ENCODE results near the gene CDH20.
"Not testable (repeated sequence)": the region's sequence is repeated elsewhere in the genome, so short reads cannot be mapped to it uniquely, and the experiment has no call there.

CDH20 gene

GRCh38 chr18:61340148-61340547 is 6.9 kb downstream of the CDH20 start:
- H3K27me3 ChIP-seq (ENCODE audit: control insufficient read depth in 2 of 2, insufficient read depth in 2 of 2, low read length in 2 of 2): peaks cover 7 to 9% of the 10 kb centered on the region in 2 donors
- no peaks in the 10 kb centered on the region for H3K9me3 ChIP-seq (ENCODE audit: control insufficient read depth in 2 of 2, low read length in 2 of 2)
- no peaks in the 10 kb centered on the region for H3K36me3 ChIP-seq (ENCODE audit: control insufficient read depth in 2 of 2, insufficient read depth in 2 of 2, low read length in 2 of 2)
- no peak overlapping the region for H3K9ac ChIP-seq (ENCODE audit: low read depth in 1 of 2, low read length in 2 of 2)
- no peak overlapping the region for H3K4me3 ChIP-seq (ENCODE audit: low read length in 2 of 2)
- peaks cover 0 to 2% of the 10 kb centered on the region in 2 donors for H3K4me1 ChIP-seq (ENCODE audit: control insufficient read depth in 2 of 2, insufficient read depth in 2 of 2, low read length in 2 of 2)
- no peak overlapping the region for H3K27ac ChIP-seq (ENCODE audit: low read depth in 2 of 2, low read length in 2 of 2)

GRCh38 chr18:61348230-61348629 is 15.0 kb downstream of the CDH20 start:
- Histone ChIP-seq H3K9me3 (ENCODE audit: control insufficient read depth in 2 of 2, low read length in 2 of 2) (no peaks in the 10 kb centered on the region), H3K4me3 (ENCODE audit: low read length in 2 of 2) (no peak overlapping the region), H3K4me1 (ENCODE audit: control insufficient read depth in 2 of 2, insufficient read depth in 2 of 2, low read length in 2 of 2) (peaks cover 2 to 3% of the 10 kb centered on the region in 2 donors), H3K27ac (ENCODE audit: low read depth in 2 of 2, low read length in 2 of 2) (no peak overlapping the region), H3K36me3 (ENCODE audit: control insufficient read depth in 2 of 2, insufficient read depth in 2 of 2, low read length in 2 of 2) (no peaks in the 10 kb centered on the region), H3K27me3 (ENCODE audit: control insufficient read depth in 2 of 2, insufficient read depth in 2 of 2, low read length in 2 of 2) (no peaks in the 10 kb centered on the region), H3K9ac (ENCODE audit: low read depth in 1 of 2, low read length in 2 of 2) (no peak overlapping the region)

GRCh38 chr18:61350578-61350977 is 17.3 kb downstream of the CDH20 start:
- H3K27me3 ChIP-seq (ENCODE audit: control insufficient read depth in 2 of 2, insufficient read depth in 2 of 2, low read length in 2 of 2): no peaks in the 10 kb centered on the region
- no peak overlapping the region for H3K4me3 ChIP-seq (ENCODE audit: low read length in 2 of 2)
- H3K36me3 ChIP-seq (ENCODE audit: control insufficient read depth in 2 of 2, insufficient read depth in 2 of 2, low read length in 2 of 2): no peaks in the 10 kb centered on the region
- no peaks in the 10 kb centered on the region for H3K9me3 ChIP-seq (ENCODE audit: control insufficient read depth in 2 of 2, low read length in 2 of 2)
- no peak overlapping the region for H3K27ac ChIP-seq (ENCODE audit: low read depth in 2 of 2, low read length in 2 of 2)
- H3K9ac ChIP-seq (ENCODE audit: low read depth in 1 of 2, low read length in 2 of 2): no peak overlapping the region
- H3K4me1 ChIP-seq (ENCODE audit: control insufficient read depth in 2 of 2, insufficient read depth in 2 of 2, low read length in 2 of 2): peaks cover 2 to 3% of the 10 kb centered on the region in 2 donors

- H3K4me1 ChIP-seq (ENCODE audit: control insufficient read depth in 2 of 2, insufficient read depth in 2 of 2, low read length in 2 of 2): peaks cover 2 to 3% of the 10 kb centered on the region in 2 donors
- no peaks in the 10 kb centered on the region for H3K27me3 ChIP-seq (ENCODE audit: control insufficient read depth in 2 of 2, insufficient read depth in 2 of 2, low read length in 2 of 2)
- H3K4me3 ChIP-seq (ENCODE audit: low read length in 2 of 2): no peak overlapping the region
- no peaks in the 10 kb centered on the region for H3K36me3 ChIP-seq (ENCODE audit: control insufficient read depth in 2 of 2, insufficient read depth in 2 of 2, low read length in 2 of 2)
- H3K9me3 ChIP-seq (ENCODE audit: control insufficient read depth in 2 of 2, low read length in 2 of 2): no peaks in the 10 kb centered on the region
- no peak overlapping the region for H3K27ac ChIP-seq (ENCODE audit: low read depth in 2 of 2, low read length in 2 of 2)
- H3K9ac ChIP-seq (ENCODE audit: low read depth in 1 of 2, low read length in 2 of 2): no peak overlapping the region
Measured at GRCh38 chr18:61352059-61352458, 18.8 kb downstream of the CDH20 start.

- no peak overlapping the region for H3K4me3 ChIP-seq (ENCODE audit: low read length in 2 of 2)
Measured at GRCh38 chr18:61352611-61353010, 19.4 kb downstream of the CDH20 start.

GRCh38 chr18:61360404-61361383 is 27.5 kb downstream of the CDH20 start:
- Histone ChIP-seq H3K9ac (ENCODE audit: low read depth in 1 of 2, low read length in 2 of 2) (no peak overlapping the region), H3K4me3 (ENCODE audit: low read length in 2 of 2) (peak overlapping the region in 1 of 2 donors; percentile 10), H3K9me3 (ENCODE audit: control insufficient read depth in 2 of 2, low read length in 2 of 2) (no peaks in the 10 kb centered on the region), H3K27me3 (ENCODE audit: control insufficient read depth in 2 of 2, insufficient read depth in 2 of 2, low read length in 2 of 2) (no peaks in the 10 kb centered on the region), H3K27ac (ENCODE audit: low read depth in 2 of 2, low read length in 2 of 2) (no peak overlapping the region), H3K36me3 (ENCODE audit: control insufficient read depth in 2 of 2, insufficient read depth in 2 of 2, low read length in 2 of 2) (no peaks in the 10 kb centered on the region), H3K4me1 (ENCODE audit: control insufficient read depth in 2 of 2, insufficient read depth in 2 of 2, low read length in 2 of 2) (no peaks in the 10 kb centered on the region)

More at GRCh38 chr18:61352611-61353010, 19.4 kb downstream of the CDH20 start:
- H3K9ac ChIP-seq (ENCODE audit: low read depth in 1 of 2, low read length in 2 of 2): no peak overlapping the region
- no peak overlapping the region for H3K27ac ChIP-seq (ENCODE audit: low read depth in 2 of 2, low read length in 2 of 2)
- peaks cover 2 to 3% of the 10 kb centered on the region in 2 donors for H3K4me1 ChIP-seq (ENCODE audit: control insufficient read depth in 2 of 2, insufficient read depth in 2 of 2, low read length in 2 of 2)
- no peaks in the 10 kb centered on the region for H3K9me3 ChIP-seq (ENCODE audit: control insufficient read depth in 2 of 2, low read length in 2 of 2)
- H3K27me3 ChIP-seq (ENCODE audit: control insufficient read depth in 2 of 2, insufficient read depth in 2 of 2, low read length in 2 of 2): no peaks in the 10 kb centered on the region
- H3K36me3 ChIP-seq (ENCODE audit: control insufficient read depth in 2 of 2, insufficient read depth in 2 of 2, low read length in 2 of 2): no peaks in the 10 kb centered on the region

- Histone ChIP-seq H3K4me1 (ENCODE audit: control insufficient read depth in 2 of 2, insufficient read depth in 2 of 2, low read length in 2 of 2) (no peaks in the 10 kb centered on the region), H3K36me3 (ENCODE audit: control insufficient read depth in 2 of 2, insufficient read depth in 2 of 2, low read length in 2 of 2) (no peaks in the 10 kb centered on the region), H3K9ac (ENCODE audit: low read depth in 1 of 2, low read length in 2 of 2) (no peak overlapping the region), H3K9me3 (ENCODE audit: control insufficient read depth in 2 of 2, low read length in 2 of 2) (no peaks in the 10 kb centered on the region), H3K27ac (ENCODE audit: low read depth in 2 of 2, low read length in 2 of 2) (no peak overlapping the region), H3K4me3 (ENCODE audit: low read length in 2 of 2) (no peak overlapping the region), H3K27me3 (ENCODE audit: control insufficient read depth in 2 of 2, insufficient read depth in 2 of 2, low read length in 2 of 2) (no peaks in the 10 kb centered on the region)
Measured at GRCh38 chr18:61362511-61362910, 29.3 kb downstream of the CDH20 start.

- Histone ChIP-seq H3K36me3 (ENCODE audit: control insufficient read depth in 2 of 2, insufficient read depth in 2 of 2, low read length in 2 of 2) (no peaks in the 10 kb centered on the region), H3K27me3 (ENCODE audit: control insufficient read depth in 2 of 2, insufficient read depth in 2 of 2, low read length in 2 of 2) (peaks cover 0 to 3% of the 10 kb centered on the region in 2 donors), H3K9ac (ENCODE audit: low read depth in 1 of 2, low read length in 2 of 2) (no peak overlapping the region), H3K9me3 (ENCODE audit: control insufficient read depth in 2 of 2, low read length in 2 of 2) (no peaks in the 10 kb centered on the region), H3K27ac (ENCODE audit: low read depth in 2 of 2, low read length in 2 of 2) (no peak overlapping the region), H3K4me3 (ENCODE audit: low read length in 2 of 2) (no peak overlapping the region), H3K4me1 (ENCODE audit: control insufficient read depth in 2 of 2, insufficient read depth in 2 of 2, low read length in 2 of 2) (no peaks in the 10 kb centered on the region)
Measured at GRCh38 chr18:61364953-61365352, 31.7 kb downstream of the CDH20 start.

- no peaks in the 10 kb centered on the region for H3K36me3 ChIP-seq (ENCODE audit: control insufficient read depth in 2 of 2, insufficient read depth in 2 of 2, low read length in 2 of 2)
- H3K9ac ChIP-seq (ENCODE audit: low read depth in 1 of 2, low read length in 2 of 2): no peak overlapping the region
- H3K27ac ChIP-seq (ENCODE audit: low read depth in 2 of 2, low read length in 2 of 2): no peak overlapping the region
- H3K4me1 ChIP-seq (ENCODE audit: control insufficient read depth in 2 of 2, insufficient read depth in 2 of 2, low read length in 2 of 2): no peaks in the 10 kb centered on the region
- H3K4me3 ChIP-seq (ENCODE audit: low read length in 2 of 2): no peak overlapping the region
- no peaks in the 10 kb centered on the region for H3K9me3 ChIP-seq (ENCODE audit: control insufficient read depth in 2 of 2, low read length in 2 of 2)
- peaks cover 0 to 3% of the 10 kb centered on the region in 2 donors for H3K27me3 ChIP-seq (ENCODE audit: control insufficient read depth in 2 of 2, insufficient read depth in 2 of 2, low read length in 2 of 2)
Measured at GRCh38 chr18:61368001-61368400, 34.8 kb downstream of the CDH20 start.

GRCh38 chr18:61369671-61370070 is 36.4 kb downstream of the CDH20 start:
- not testable (repeated sequence) for H3K36me3 ChIP-seq (ENCODE audit: control insufficient read depth in 2 of 2, insufficient read depth in 2 of 2, low read length in 2 of 2); H3K9me3 ChIP-seq (ENCODE audit: control insufficient read depth in 2 of 2, low read length in 2 of 2); H3K9ac ChIP-seq (ENCODE audit: low read depth in 1 of 2, low read length in 2 of 2); H3K4me1 ChIP-seq (ENCODE audit: control insufficient read depth in 2 of 2, insufficient read depth in 2 of 2, low read length in 2 of 2); H3K4me3 ChIP-seq (ENCODE audit: low read length in 2 of 2); H3K27me3 ChIP-seq (ENCODE audit: control insufficient read depth in 2 of 2, insufficient read depth in 2 of 2, low read length in 2 of 2); H3K27ac ChIP-seq (ENCODE audit: low read depth in 2 of 2, low read length in 2 of 2)
